Esophagus muscularis mucosa (tissue), 3 donors: ENCODE results near the gene EID2.

ENCODE experiments used
- POLR2A ChIP-seq: fragments of 450-650 bp; IDR thresholded peaks from one replicate; pipeline ENCODE4 v1.6.1; 2017; ENCODE audit warnings: antibody characterized with exemption, moderate library complexity, mild to moderate bottlenecking, low read depth
- TF ChIP-seq, protein P1 (sequence below), 3 experiments: fragments of 200-600 bp in 2 of 3; fragments of 450-650 bp in 1 of 3; sonication (generic) in 2 of 3; IDR thresholded peaks; one replicate each; pipeline ENCODE4 v1.5.1; 2017 to 2019; ENCODE audit warnings: antibody characterized with exemption in 3 of 3, mild to moderate bottlenecking in 2 of 3, moderate library complexity in 1 of 3

DNA sequence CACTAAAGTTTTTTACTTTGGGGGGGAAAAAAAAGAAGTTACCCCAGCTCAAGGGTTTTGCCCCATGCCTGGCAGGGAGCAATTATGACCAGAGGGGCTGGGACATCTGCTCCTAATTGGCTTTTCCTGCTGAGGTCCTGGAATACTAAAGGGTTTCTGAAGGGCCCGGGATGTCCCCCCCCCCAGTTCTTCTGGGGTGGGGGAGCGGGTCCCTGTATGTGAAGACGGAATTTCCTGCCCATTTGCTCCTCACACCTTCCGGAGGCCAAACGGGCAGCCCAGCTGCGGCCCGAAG lies 42.3 kb downstream of the EID2 start:
- TF ChIP-seq, protein P1, sequence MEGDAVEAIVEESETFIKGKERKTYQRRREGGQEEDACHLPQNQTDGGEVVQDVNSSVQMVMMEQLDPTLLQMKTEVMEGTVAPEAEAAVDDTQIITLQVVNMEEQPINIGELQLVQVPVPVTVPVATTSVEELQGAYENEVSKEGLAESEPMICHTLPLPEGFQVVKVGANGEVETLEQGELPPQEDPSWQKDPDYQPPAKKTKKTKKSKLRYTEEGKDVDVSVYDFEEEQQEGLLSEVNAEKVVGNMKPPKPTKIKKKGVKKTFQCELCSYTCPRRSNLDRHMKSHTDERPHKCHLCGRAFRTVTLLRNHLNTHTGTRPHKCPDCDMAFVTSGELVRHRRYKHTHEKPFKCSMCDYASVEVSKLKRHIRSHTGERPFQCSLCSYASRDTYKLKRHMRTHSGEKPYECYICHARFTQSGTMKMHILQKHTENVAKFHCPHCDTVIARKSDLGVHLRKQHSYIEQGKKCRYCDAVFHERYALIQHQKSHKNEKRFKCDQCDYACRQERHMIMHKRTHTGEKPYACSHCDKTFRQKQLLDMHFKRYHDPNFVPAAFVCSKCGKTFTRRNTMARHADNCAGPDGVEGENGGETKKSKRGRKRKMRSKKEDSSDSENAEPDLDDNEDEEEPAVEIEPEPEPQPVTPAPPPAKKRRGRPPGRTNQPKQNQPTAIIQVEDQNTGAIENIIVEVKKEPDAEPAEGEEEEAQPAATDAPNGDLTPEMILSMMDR (IDR thresholded peaks at IDR 0.05), result no peak
- no peak for TF ChIP-seq POLR2A
